HG03439 (cell line): ENCODE measurements around the gene ACAD9.

Experiments
- ATAC-seq: cut with Tn5 transposase; IDR thresholded peaks from one replicate; pipeline ENCODE4 v1.9.1; 2021; ENCODE audit warnings: mild to moderate bottlenecking, moderate library complexity; ENCODE audit not compliant: unreplicated experiment

Gene ACAD9

GRCh38 chr3:128932516-128933212, 53.2 kb downstream of the ACAD9 start:
- ATAC-seq: no peak

DNA sequence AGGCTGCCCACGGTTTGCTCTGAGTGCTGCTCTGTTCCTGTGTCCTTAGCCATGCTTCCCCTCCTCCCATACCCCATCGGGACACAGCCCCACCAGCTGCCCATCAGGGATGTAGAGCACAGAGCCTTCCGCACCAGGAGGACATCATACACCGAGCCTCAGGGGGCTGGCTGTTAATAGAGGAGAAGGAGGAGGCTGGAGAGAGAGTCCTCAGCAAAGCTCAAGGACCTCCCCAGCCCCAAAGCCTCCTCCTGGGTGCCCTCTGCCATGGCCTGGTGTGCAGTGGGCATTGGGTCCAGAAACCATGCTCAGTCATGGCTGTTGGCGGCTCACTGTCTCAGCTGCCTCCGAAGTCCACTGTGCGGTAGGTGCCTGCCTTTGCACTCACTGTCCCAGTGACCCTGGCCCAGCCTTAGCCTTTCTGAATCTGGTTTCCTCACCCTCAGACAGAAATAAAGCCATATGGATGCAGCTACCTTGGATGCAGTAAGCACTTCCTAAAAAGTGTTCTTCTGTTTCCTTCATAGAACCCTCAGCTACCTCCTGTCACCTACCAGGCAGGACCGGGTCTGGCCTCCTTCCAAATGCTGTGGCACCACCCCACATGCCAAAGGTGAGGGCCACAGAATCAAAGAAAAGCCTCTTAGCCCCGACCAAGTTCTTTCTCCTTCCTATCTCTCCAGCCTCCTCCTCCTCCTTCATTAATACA, 53.9 kb downstream of the ACAD9 start:
- no peak for ATAC-seq

- ATAC-seq: no peak
These were observed 54.5 kb downstream of the ACAD9 start for GRCh38 chr3:128933922-128934253.

GRCh38 chr3:128935922-128936321, 56.5 kb downstream of the ACAD9 start:
- ATAC-seq: no peak

- ATAC-seq: no peak
These were observed 56.9 kb downstream of the ACAD9 start for GRCh38 chr3:128936341-128936740.

- ATAC-seq: no peak
These were observed 60.8 kb downstream of the ACAD9 start for GRCh38 chr3:128940252-128940651.

DNA sequence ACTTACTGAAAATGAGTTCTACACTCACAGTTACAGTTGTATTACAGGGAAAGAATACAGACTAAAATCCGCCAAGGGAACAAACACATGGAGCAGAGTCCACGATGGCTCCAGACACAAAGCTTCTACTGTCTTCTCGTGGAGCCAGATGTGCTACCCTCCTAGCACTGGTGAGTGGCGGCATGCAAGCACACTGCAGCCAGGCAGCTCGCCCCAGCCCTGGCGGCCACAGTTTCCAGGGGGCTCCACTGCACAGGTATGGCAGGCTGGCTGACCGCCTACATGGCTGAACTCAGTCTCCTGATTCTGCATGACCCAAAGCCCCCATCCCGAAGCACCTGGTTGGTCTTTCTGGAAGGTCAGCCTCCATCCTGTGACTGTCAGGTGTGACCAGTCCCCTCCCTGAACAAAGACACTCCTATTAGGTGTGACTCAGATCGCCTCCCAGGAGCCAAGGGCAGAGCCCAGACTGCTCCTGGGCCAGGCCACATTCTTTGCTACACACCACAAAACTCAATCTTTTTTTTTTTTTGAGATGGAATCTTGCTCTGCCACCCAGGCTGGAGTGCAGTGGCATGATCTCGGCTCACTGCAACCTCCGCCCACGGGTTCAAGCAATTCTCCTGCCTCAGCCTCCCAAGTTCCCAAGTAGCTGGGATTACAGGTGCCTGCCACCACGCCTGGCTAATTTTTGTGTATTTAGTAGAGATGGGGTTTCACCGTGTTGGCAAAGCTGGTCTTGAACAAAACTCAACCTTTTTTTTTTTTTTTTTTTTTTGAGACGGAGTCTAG, 62.9 kb downstream of the ACAD9 start:
- no peak for ATAC-seq

- no peak for ATAC-seq
These were observed 65.8 kb downstream of the ACAD9 start for GRCh38 chr3:128945041-128945877.

DNA sequence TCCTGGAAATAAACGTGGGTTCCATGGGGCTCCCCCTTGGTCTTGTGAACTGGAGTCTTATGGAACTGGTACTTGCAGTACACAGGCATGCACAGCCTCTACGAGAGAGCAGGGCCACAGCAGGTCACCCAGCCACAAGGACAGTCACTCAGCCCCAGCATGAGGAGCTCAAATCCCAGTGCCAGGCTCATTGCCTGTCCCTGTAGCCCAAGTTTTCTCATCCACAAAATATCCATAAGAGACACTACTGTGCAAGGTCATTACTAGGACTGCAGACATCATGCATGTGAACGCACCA, 66.4 kb downstream of the ACAD9 start:
- no peak for ATAC-seq

DNA sequence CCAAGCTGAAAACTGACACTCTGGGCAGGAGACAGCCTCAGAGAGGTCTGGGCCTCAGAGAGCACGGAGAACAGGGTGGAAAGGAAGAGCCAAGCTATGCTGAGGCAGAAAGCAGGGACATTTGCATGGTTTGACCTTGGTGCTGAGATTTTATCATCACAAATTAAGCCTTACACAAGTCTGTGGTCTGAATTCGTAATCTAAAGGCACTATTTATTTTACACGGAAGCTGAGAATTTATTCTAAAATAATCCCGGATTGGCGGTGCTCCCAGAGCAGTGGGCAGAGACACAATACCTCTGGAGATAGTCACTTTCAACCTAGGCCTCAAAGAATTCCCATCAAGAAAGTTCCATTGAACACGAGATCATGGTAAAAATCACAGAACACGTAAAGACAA, 67.0 kb downstream of the ACAD9 start:
- no peak for ATAC-seq

- no peak for ATAC-seq
These were observed 69.7 kb downstream of the ACAD9 start for GRCh38 chr3:128949158-128949557.

DNA sequence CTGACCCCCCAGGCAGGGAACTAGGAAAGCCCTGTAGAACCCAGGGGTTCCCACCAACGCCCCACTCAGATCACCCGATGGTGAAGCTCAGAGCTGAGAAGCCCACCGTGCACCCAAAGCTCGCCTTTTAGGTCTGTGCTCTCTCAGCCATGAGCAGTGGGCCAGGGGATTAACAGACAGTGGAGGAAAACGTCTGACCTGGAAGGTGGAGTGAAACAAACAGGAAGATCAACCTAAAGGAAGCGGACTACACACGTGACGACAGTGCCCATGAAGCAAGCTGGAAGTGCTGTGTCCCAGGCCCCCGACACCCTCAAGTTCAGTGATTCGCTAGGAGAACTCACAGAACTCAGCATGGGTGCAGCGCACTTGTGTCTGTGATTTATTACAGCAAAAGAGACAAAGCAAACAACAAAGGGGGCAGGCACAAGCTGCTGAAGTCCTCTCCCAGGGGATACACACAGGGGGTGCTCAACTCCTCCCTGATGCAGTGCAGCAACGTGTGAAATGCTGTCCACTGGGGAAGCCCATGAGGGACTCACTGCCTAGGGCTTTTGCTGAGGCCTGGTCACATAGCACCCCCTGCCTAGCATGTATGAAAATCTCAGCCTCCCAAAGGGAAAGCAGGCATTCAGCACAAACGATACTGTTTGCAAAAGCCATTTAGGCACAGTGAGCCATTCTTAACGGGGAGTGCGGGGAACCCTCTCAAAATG, 71.0 kb downstream of the ACAD9 start:
- no peak for ATAC-seq

DNA sequence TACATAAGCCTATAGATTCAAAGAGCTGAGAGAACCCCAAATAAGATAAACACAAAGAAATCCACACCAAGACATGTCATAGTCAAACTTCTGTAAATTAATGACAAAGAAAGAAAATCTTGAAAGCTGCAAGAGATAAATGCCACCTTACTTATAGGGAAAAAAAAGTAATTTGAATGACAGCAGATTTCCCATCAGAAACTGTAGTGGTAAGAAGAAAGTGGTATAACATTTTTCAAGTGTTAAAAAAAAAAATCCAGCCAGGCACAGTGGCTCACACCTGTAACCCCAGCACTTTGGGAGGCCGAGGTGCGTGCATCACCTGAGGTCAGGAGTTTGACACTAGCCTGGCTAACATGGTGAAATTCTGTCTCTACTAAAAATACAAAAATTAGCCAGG, 77.0 kb downstream of the ACAD9 start:
- ATAC-seq: no peak
